H9 (cell line): Measurements from ENCODE around the gene ZBTB8OS. TPM values are rescaled to one million over a fixed set of nuclear protein-coding genes. Genes with fewer than 3 reads are reported as not detected.

Experiments used
- DNase-seq: peaks from one replicate; pipeline ENCODE4 v3.0.0-alpha.2; 2017
- H2AFZ ChIP-seq: one replicate; pipeline ENCODE4 v1.6.1; 2013; ENCODE audit warnings: mild to moderate bottlenecking, low read length, control low read depth, moderate library complexity
- H2AK5ac ChIP-seq: 2 replicates; pipeline ENCODE4 v1.6.1; 2013; ENCODE audit warnings: low read length, control low read depth, mixed read lengths; ENCODE audit not compliant: insufficient read length
- H2BK120ac ChIP-seq: one replicate; pipeline ENCODE4 v1.6.1; 2013; ENCODE audit warnings: low read depth, mild to moderate bottlenecking, low read length, control low read depth, inconsistent platforms; ENCODE audit not compliant: poor library complexity, severe bottlenecking
- H2BK12ac ChIP-seq: 2 replicates; pipeline ENCODE4 v1.6.1; 2013; ENCODE audit warnings: low read length, control low read depth, mixed read lengths, low read depth; ENCODE audit not compliant: insufficient read length
- H2BK15ac ChIP-seq: 2 replicates; pipeline ENCODE4 v1.6.1; 2013; ENCODE audit warnings: low read depth, low read length, control low read depth
- H2BK20ac ChIP-seq: one replicate; pipeline ENCODE4 v1.6.1; 2013; ENCODE audit warnings: low read depth, mild to moderate bottlenecking, low read length, control low read depth, inconsistent platforms; ENCODE audit not compliant: poor library complexity, severe bottlenecking
- H2BK5ac ChIP-seq: 2 replicates; pipeline ENCODE4 v1.6.1; 2013; ENCODE audit warnings: low read length, control low read depth, mixed read lengths; ENCODE audit not compliant: insufficient read length
- H3K14ac ChIP-seq: 2 replicates; pipeline ENCODE4 v1.6.1; 2013; ENCODE audit warnings: low read length, control low read depth; ENCODE audit not compliant: insufficient read depth
- H3K18ac ChIP-seq: 2 replicates; pipeline ENCODE4 v1.6.1; 2013; ENCODE audit warnings: low read depth, mild to moderate bottlenecking, mixed read lengths, low read length, control low read depth; ENCODE audit not compliant: insufficient read length
- H3K23ac ChIP-seq: 2 replicates; pipeline ENCODE4 v1.6.1; 2013; ENCODE audit warnings: low read length, control low read depth, mixed read lengths, low read depth; ENCODE audit not compliant: insufficient read length
- H3K23me2 ChIP-seq: 2 replicates; pipeline ENCODE4 v1.6.1; 2013; ENCODE audit warnings: low read depth, mild to moderate bottlenecking, mixed read lengths, low read length, control low read depth; ENCODE audit not compliant: insufficient read length, poor library complexity, severe bottlenecking
- H3K27ac ChIP-seq: 2 replicates; pipeline ENCODE4 v1.5.1; 2013; ENCODE audit warnings: low read length, control low read depth, mixed read lengths, low read depth; ENCODE audit not compliant: insufficient read length
- H3K27me3 ChIP-seq: 2 replicates; pipeline ENCODE4 v1.6.1; 2013; ENCODE audit warnings: low read length, control low read depth, inconsistent platforms; ENCODE audit not compliant: insufficient read depth
- H3K4ac ChIP-seq: 2 replicates; pipeline ENCODE4 v1.6.1; 2013; ENCODE audit warnings: low read depth, mild to moderate bottlenecking, control low read depth, inconsistent platforms, low read length, moderate library complexity
- H3K4me1 ChIP-seq: 2 replicates; pipeline ENCODE4 v1.6.1; 2013; ENCODE audit warnings: low read length, control low read depth, inconsistent platforms; ENCODE audit not compliant: insufficient read depth
- H3K4me2 ChIP-seq: 2 replicates; pipeline ENCODE4 v1.6.1; 2013; ENCODE audit warnings: low read length, control low read depth, mixed read lengths; ENCODE audit not compliant: insufficient read length, insufficient read depth
- H3K56ac ChIP-seq: 2 replicates; pipeline ENCODE4 v1.6.1; 2013; ENCODE audit warnings: low read depth, mild to moderate bottlenecking, mixed read lengths, low read length, control low read depth; ENCODE audit not compliant: insufficient read length
- H3K79me1 ChIP-seq: 2 replicates; pipeline ENCODE4 v1.6.1; 2013; ENCODE audit warnings: low read depth, mild to moderate bottlenecking, moderate library complexity, low read length, control low read depth, inconsistent platforms; ENCODE audit not compliant: insufficient read depth, poor library complexity, severe bottlenecking
- H3K79me2 ChIP-seq: 2 replicates; pipeline ENCODE4 v1.6.1; 2013; ENCODE audit warnings: low read length, control low read depth, inconsistent platforms; ENCODE audit not compliant: insufficient read depth
- H3K9ac ChIP-seq: 2 replicates; pipeline ENCODE4 v1.6.1; 2013; ENCODE audit warnings: low read length, control low read depth, mixed read lengths; ENCODE audit not compliant: insufficient read length; ENCODE audit errors: extremely low read depth
- H3K9me3 ChIP-seq: one replicate; pipeline ENCODE4 v1.6.1; 2013; ENCODE audit warnings: low read depth, low read length, inconsistent platforms; ENCODE audit not compliant: control insufficient read depth
- H3T11ph ChIP-seq: one replicate; pipeline ENCODE4 v1.6.1; 2013; ENCODE audit warnings: mild to moderate bottlenecking, low read length, control low read depth, inconsistent platforms
- H4K20me1 ChIP-seq: one replicate; pipeline ENCODE4 v1.6.1; 2013; ENCODE audit not compliant: control insufficient read depth, insufficient read length, insufficient read depth
- H4K5ac ChIP-seq: 2 replicates; pipeline ENCODE4 v1.6.1; 2013; ENCODE audit warnings: low read depth, mild to moderate bottlenecking, mixed read lengths, low read length, control low read depth; ENCODE audit not compliant: insufficient read length
- H4K8ac ChIP-seq: replicated peaks from 2 replicates; pipeline ENCODE4 v1.6.1; 2013; ENCODE audit warnings: low read length, control low read depth, mixed read lengths, low read depth; ENCODE audit not compliant: insufficient read length
- H4K91ac ChIP-seq: 2 replicates; pipeline ENCODE4 v1.6.1; 2013; ENCODE audit warnings: low read depth, mild to moderate bottlenecking, moderate library complexity, mixed read lengths, low read length, control low read depth; ENCODE audit not compliant: insufficient read length
- H3K27ac Mint-ChIP-seq, 3 experiments: 2 replicates in 2 of 3; 3 replicates in 1 of 3; pipeline ENCODE4 v1.8.0; 2020 to 2021; ENCODE audit warnings: mixed read lengths in 3 of 3, mild to moderate bottlenecking in 1 of 3, moderate library complexity in 1 of 3
- H3K27me3 Mint-ChIP-seq: 2 replicates; pipeline ENCODE4 v1.8.0; 2021; ENCODE audit warnings: low read depth, mild to moderate bottlenecking, moderate library complexity, mixed read lengths
- H3K36me3 Mint-ChIP-seq, 3 experiments: 2 replicates in 2 of 3; 3 replicates in 1 of 3; pipeline ENCODE4 v1.8.0; 2020 to 2021; ENCODE audit warnings: low read depth in 3 of 3, mixed read lengths in 3 of 3; ENCODE audit not compliant: insufficient read depth in 1 of 3
- H3K4me1 Mint-ChIP-seq, 2 experiments: 2 replicates each; pipeline ENCODE4 v1.8.0; 2020; ENCODE audit warnings: mixed read lengths in 2 of 2
- H3K4me3 Mint-ChIP-seq, 2 experiments: 2 replicates in 1 of 2; 3 replicates in 1 of 2; pipeline ENCODE4 v1.8.0; 2020 to 2021; ENCODE audit warnings: mild to moderate bottlenecking in 2 of 2, mixed read lengths in 2 of 2, moderate library complexity in 1 of 2
- H3K9me3 Mint-ChIP-seq, 2 experiments: 2 replicates in 1 of 2; 3 replicates in 1 of 2; pipeline ENCODE4 v1.8.0; 2020; ENCODE audit warnings: mild to moderate bottlenecking in 2 of 2, mixed read lengths in 2 of 2, moderate library complexity in 1 of 2
- WGBS: extraction: QIAGEN DNeasy Blood & Tissue Kit; methylation state at CpG from one replicate; pipeline ENCODE4 v1.1.7; 2013; ENCODE audit warnings: missing lambda C conversion rate, low lambda C conversion rate, mixed read lengths; ENCODE audit not compliant: insufficient read length; ENCODE audit errors: extremely low coverage; 5-methylcytosine and 5-hydroxymethylcytosine counted together
- total RNA-seq: library from RNA; stranded (reverse); gene quantifications from 2 replicates; pipeline ENCODE4 v1.2.1, GENCODE V29; 2021
- TF ChIP-seq, protein P1 (sequence below): fragments of 200-600 bp; sonication (generic); conservative IDR thresholded peaks from 3 replicates; pipeline ENCODE4 v1.8.0; 2021; ENCODE audit warnings: antibody characterized with exemption, mild to moderate bottlenecking

Gene ZBTB8OS
- total RNA-seq, 1 experiment from 2014 or later = 59.4 TPM

DNA sequence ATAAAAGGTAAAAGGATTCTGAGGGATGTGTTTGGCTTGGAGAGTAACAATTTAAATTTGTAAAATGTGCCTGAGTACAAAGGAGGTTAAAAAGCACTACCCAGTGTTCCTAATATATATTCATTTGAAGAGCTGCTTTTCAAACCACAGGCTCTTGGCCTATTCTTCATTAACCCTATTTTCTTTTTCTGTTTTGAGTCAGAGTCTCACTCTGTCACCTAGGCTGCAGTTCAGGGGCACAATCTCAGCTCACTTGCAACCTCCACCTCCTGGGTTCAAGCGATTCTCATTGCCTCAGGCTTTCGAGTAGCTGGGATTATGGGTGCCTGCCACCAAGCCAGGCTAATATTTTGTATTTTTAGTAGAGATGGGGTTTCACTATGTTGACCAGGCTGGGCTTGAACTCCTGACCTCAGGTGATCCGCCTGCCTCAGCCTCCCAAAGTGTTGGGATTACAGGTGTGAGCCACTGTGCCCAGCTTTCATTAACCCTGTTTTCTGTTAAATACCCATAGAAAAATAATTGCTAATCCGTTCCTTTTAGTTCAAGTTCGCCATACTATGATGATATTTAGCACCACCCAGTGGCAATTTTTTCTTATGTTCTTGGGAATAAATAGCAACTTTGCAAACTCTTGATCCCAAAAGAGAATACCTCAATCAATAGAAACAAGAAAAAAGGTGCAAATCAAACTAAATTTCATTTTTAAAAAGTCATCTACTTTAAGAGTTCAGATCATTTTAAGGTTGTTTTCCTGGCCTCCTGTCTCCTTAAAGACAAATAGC lies 30.5 kb downstream of the ZBTB8OS start:
- H3K4me1 Mint-ChIP-seq = 0 out of 4 replicates have a peak, but pooled peaks cover 0 to 2% of the 10 kb centered on the region in 2 experiments
- H3K4ac ChIP-seq = no peak overlapping the region
- H3K27me3 Mint-ChIP-seq = no peaks in the 10 kb centered on the region
- H2BK12ac ChIP-seq = no peak overlapping the region
- H3K79me2 ChIP-seq = no peaks in the 10 kb centered on the region
- no peak overlapping the region for H3K9ac ChIP-seq
- no peak overlapping the region for H3K4me2 ChIP-seq
- no peak overlapping the region for H3K56ac ChIP-seq
- H4K8ac ChIP-seq = no peak overlapping the region
- no peak overlapping the region for H3K4me3 Mint-ChIP-seq
- H4K5ac ChIP-seq = no peak overlapping the region
- no peaks in the 10 kb centered on the region for H4K20me1 ChIP-seq
- no peak overlapping the region for H2BK20ac ChIP-seq
- H3K27me3 ChIP-seq = no peaks in the 10 kb centered on the region
- no peak overlapping the region for H3K27ac ChIP-seq
- no peaks in the 10 kb centered on the region for H3K9me3 ChIP-seq
- no peak for DNase-seq
- H3K79me1 ChIP-seq = no peaks in the 10 kb centered on the region
- WGBS = no CpG with 5 or more reads among the region's 5 CpGs
- no peak overlapping the region for H2BK120ac ChIP-seq
- H2AK5ac ChIP-seq = no peak overlapping the region
- H3K14ac ChIP-seq = no peak overlapping the region
- H3K4me1 ChIP-seq = no peaks in the 10 kb centered on the region
- 0 out of 7 replicates have a peak overlapping the region, but pooled peaks of 1 of the 3 experiments have one; percentile 22 for H3K27ac Mint-ChIP-seq
- H3K23ac ChIP-seq = no peak overlapping the region
- no peak overlapping the region for H3T11ph ChIP-seq
- H3K36me3 Mint-ChIP-seq = peaks cover 11 to 26% (median 22%) of the 10 kb centered on the region in 3 experiments; a peak in 6 of 7 replicates
- no peaks in the 10 kb centered on the region for H3K9me3 Mint-ChIP-seq
- no peak overlapping the region for H2AFZ ChIP-seq
- no peak overlapping the region for H2BK15ac ChIP-seq
- no peak overlapping the region for H4K91ac ChIP-seq
- H3K23me2 ChIP-seq = no peaks in the 10 kb centered on the region
- H3K18ac ChIP-seq = no peak overlapping the region
- TF ChIP-seq, protein P1, sequence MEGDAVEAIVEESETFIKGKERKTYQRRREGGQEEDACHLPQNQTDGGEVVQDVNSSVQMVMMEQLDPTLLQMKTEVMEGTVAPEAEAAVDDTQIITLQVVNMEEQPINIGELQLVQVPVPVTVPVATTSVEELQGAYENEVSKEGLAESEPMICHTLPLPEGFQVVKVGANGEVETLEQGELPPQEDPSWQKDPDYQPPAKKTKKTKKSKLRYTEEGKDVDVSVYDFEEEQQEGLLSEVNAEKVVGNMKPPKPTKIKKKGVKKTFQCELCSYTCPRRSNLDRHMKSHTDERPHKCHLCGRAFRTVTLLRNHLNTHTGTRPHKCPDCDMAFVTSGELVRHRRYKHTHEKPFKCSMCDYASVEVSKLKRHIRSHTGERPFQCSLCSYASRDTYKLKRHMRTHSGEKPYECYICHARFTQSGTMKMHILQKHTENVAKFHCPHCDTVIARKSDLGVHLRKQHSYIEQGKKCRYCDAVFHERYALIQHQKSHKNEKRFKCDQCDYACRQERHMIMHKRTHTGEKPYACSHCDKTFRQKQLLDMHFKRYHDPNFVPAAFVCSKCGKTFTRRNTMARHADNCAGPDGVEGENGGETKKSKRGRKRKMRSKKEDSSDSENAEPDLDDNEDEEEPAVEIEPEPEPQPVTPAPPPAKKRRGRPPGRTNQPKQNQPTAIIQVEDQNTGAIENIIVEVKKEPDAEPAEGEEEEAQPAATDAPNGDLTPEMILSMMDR = peak; percentile 9; the same call in 1 of the 3 replicates
- H2BK5ac ChIP-seq = no peak overlapping the region
